Effector CD4-positive, alpha-beta T cell (primary cell): ENCODE measurements around the gene CHD2.
"Not testable (repeated sequence)": the region's sequence is repeated elsewhere in the genome, so short reads cannot be mapped to it uniquely, and the experiment has no call there.

Source experiments
- DNase-seq: peaks from one replicate; pipeline ENCODE4 v3.0.0-alpha.2; 2020

CHD2 gene

DNA sequence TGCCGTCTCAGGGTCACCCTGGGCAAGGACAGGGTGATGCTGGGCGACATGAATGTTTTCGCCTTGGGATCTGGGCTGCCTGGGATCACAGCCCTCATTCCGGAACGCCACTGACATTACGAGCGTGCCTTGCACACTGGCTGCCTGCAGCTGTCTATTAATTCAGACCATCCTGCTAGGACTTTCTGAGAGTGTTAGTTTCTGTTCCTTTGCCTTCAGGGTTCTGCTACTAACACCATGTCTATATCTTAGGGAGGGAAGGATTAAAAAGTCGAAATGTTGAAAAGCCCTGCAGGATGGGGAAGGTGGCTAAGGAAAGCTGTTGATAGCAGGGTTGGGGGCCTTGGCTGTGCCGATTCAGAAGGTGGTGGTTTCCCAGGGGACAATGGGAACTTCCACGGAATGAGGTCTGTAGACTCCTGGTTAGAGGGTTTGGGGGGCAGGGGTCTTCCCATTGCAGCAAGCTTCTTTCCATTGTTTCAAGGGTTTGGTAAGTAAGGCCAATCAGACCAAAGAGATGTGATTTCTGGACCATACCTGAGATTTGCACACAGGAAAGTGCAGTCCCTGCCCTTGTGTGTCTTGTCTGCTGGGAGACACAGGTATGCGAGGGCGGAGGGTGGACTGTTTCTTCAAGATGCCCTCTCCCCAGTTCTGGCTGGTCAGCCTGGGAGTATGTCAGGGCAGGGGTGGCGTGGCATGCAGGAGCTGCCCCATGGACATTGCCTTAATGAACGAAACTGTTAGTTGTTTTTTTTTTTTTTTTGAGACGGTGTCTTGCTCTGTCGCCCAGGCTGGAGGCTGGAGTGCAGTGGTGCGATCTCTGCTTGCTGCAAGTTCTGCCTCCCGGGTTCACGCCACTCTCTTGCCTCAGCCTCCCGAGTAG lies 137.9 kb downstream of the CHD2 start:
- DNase-seq, result no peak

DNA sequence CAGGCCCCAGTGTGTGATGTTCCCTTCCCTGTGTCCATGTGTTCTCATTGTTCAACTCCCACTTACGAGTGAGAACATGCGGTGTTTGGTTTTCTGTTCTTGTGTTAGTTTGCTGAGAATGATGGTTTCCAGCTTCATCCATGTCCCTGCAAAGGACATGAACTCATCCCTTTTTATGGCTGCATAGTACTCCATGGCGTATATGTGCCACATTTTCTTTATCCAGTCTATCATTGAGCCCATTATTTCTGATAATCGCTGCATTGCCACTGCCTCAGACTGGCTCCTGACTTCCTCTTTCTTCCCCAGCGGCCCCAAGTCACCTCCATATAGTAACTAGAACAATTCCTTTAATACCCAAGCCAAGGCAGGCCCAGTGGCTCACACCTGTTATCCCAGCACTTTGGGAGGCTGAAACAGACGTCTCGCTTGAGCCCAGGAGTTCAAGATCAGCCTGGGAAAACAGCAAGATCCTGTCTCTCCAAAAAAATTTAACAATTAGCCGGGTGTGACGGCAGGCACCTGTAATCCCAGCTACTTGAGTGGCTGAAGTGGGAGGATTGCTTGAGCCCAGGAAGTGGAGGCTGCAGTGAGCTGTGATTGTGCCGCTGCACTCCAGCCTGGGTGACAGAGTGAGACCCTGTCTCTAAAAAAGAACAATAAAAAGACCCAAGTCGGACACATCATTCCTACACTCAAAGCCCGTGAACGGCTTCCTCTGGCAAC lies 139.6 kb downstream of the CHD2 start:
- DNase-seq, result not testable (repeated sequence)

GRCh38 chr15:93040288-93041158 lies 140.4 kb downstream of the CHD2 start:
- DNase-seq, result no peak

GRCh38 chr15:93041159-93041547 lies 141.0 kb downstream of the CHD2 start:
- no peak for DNase-seq

- no peak for DNase-seq
Measured at GRCh38 chr15:93042211-93042610, 142.1 kb downstream of the CHD2 start.

DNA sequence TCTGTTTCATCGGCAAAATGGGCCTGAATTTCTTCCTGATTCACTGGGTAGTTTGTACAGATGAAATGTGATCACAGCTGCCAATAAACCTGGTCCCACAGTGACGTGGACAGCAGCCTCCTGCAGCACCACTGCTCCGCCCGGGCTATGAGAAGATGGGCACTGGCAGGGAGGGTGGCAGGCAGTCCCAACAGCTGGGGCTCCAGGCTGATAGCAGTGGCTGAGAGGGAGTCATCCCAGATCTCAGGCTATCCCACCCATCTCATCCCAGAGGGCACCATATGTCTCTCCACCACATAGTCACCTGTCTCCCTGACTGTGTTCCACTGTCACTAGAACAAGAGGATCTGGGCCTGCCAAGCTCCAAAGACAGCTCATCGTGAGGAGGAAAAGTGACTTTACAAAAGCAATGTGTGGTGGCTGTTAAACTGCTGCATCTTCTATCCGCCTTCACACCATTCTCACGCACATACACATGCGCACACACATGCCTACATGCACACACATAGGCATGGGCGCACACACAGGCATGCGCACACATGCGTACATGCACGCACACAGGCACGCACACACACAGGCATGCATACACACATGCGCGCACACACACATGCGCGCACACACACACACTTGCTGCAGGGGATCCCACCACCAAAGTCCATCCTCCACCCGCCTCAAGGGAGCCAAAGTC lies 142.7 kb downstream of the CHD2 start:
- DNase-seq, result no peak

GRCh38 chr15:93043621-93044300 lies 143.6 kb downstream of the CHD2 start:
- DNase-seq, result no peak

DNA sequence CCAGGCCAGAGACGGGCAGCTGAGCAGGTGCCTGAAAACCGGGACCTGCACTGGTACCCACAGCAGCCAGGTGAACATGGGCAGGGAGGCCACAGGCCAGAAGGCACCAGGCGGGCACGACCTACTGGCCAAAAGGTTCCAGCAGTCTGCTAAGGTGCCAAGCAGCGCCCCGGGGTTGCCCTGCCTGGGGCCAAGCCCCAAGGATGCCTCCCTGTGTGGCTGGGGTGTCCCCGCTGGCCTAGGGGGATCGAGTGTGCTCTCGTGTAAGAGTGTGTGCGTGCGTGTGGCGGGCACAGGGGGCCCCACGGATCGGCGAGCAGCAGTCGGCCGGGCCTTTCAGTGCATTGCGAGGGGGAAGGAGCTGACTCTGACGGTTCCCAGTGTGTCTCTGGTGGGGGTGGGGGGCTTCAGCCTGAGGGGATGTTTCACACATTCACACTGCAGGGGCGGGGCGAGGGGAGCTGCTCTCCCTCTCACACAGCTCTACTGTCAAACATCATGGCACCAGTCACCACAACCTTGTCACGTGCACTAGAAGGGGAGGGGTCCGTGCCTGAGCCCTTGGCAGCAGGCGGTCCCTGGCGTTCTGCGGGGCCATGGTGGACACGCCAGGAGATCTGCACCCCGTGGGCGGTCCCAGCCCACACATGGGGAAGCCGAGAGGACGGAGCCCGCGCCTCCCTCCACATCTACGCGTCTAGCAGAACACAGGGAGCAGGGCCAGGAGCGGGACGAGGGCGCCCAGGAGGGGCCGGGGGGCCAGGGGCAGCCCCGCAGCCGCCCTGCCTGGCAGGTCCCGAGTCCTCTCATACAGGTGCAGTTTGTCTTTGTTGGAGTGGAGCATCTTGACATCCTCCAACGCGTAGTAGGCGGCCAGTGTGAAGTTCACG lies 144.4 kb downstream of the CHD2 start:
- no peak for DNase-seq

DNA sequence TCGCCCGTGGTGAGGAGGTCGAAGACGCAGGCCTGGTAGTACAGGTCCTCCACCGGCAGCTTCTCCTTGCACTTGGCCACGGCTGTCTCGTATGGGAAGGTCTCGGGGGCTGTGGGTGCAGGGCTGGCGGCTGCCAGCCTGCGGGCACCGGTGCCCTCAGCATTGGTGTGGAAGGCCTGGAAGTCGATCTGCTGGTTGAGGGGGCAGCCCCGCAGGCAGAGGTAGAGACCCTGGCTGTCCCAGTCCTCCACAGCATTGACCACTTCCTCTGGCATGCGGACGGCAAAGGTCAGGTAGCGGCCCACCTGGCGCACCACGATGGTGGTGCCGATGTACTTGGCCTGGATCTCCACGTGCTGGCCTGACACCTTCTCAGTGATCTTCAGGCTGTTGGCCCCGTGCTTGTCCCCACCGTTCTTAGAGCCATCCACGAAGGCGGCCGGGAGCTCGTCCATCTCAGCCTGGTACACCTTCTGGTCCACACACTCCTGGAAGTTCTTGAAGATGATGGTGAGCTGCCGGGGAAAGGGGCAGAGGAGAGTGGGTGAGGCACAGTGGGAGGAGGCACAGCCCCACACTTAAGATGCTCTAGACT lies 145.2 kb downstream of the CHD2 start:
- DNase-seq, result no peak

- DNase-seq, result no peak
Measured at GRCh38 chr15:93046120-93046519, 146.0 kb downstream of the CHD2 start.

DNA sequence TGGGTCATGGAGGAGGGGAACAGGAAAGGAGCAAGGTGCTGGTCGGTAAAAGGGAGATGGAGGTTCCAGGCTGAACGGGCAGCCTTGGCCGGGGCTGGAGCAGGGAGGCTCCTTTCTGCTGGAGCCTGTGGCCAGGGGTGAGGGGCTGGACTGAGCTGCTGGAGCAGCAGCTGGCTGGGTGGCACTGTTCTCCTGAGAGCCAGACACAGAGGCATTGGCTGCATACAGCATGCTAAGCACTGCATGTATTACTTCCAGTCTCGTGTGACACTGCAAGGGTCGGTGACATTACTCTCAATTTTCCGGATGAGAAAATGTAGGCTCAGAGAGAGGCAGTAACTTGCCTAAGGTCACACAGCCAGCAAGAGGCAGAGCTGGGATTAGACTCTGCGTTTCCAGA lies 146.6 kb downstream of the CHD2 start:
- DNase-seq, result no peak

- DNase-seq, result peak; percentile 21
Measured at GRCh38 chr15:93047621-93048425, 147.7 kb downstream of the CHD2 start.

GRCh38 chr15:93048426-93048721 lies 148.2 kb downstream of the CHD2 start:
- no peak for DNase-seq

- no peak for DNase-seq
Measured at GRCh38 chr15:93048759-93049161, 148.6 kb downstream of the CHD2 start.

DNA sequence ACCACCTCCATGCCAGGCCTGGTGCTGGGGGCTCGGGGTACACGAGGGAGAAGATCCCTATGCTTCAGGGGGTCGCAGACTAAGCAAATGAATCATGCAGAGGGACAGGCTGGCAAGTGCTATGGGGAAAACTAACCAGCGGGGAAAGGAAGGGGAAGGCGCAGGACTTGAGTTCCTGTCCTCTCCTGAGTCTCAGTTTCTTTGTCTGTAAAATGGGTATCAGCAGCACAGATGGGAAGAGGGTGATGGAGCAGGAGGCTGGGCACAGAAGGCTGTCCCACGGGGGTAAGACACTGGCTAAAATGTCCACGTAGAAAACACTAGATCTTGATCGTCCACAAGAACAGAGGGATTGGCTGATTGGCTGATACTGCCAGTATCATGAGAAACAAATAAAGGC lies 149.1 kb downstream of the CHD2 start:
- no peak for DNase-seq

DNA sequence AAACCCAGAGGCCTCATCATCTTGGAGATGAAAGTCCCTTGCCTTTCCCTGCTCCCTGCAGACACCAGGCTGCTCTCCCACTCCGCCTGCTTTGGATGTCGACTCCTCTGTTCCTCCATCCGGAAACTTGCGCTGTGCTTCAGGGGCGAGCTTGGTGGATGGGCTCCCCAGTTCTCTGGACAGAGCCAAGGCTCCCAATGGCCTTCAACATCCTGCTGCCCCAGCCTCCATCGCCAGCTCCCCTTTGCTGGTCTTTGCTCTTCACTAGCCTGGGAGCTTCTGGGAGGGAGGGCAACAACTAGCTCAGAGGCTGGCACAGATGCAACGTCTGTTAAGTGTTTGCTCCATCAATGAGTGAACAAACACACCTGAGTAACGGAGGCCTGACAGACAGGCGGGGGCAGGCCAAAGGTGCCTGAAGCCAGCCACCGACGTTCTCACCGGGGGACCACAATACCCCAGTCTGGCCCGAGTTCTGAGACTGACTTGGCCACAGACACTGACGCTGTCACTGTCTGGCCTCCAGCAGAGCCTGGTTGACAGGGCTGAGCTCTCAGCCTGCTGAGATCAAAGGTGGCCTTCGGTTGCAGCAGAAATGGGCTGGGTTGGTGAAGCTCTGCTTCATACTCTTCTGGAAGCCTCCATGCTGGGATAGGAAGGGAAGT lies 149.9 kb downstream of the CHD2 start:
- no peak for DNase-seq

- no peak for DNase-seq
Measured at GRCh38 chr15:93050648-93051047, 150.5 kb downstream of the CHD2 start.

- DNase-seq, result no peak
Measured at GRCh38 chr15:93051236-93052089, 151.3 kb downstream of the CHD2 start.
